HepG2 (cell line): ENCODE results near the gene SRP9. TPM values are rescaled to one million over a fixed set of nuclear protein-coding genes. Genes with fewer than 3 reads are reported as not detected.

Experiments
- NFE2 ChIP-seq: sonication (generic); formaldehyde crosslinking; IDR thresholded peaks from 2 replicates; pipeline ENCODE4 v1.4.0; 2020; ENCODE audit warnings: missing genetic modification reagents
- RBFOX2 ChIP-seq: fragments of 200-400 bp; formaldehyde crosslinking; IDR thresholded peaks from 2 replicates; pipeline ENCODE4 v1.6.1; 2017; ENCODE audit warnings: low read depth, mild to moderate bottlenecking, low read length
- RERE ChIP-seq: IDR thresholded peaks from 2 replicates; pipeline ENCODE4 v1.6.1; 2016; ENCODE audit warnings: low read depth, missing genetic modification reagents, missing compliant biosample characterization
- ZNF460 ChIP-seq: sonication (generic); formaldehyde crosslinking; IDR thresholded peaks from 2 replicates; pipeline ENCODE4 v1.5.1; 2020; ENCODE audit warnings: missing genetic modification reagents, mild to moderate bottlenecking, borderline replicate concordance
- ZSCAN21 ChIP-seq: sonication (generic); formaldehyde crosslinking; IDR thresholded peaks from 2 replicates; pipeline ENCODE4 v1.8.0; 2022; ENCODE audit warnings: mild to moderate bottlenecking, missing genetic modification reagents, moderate library complexity, borderline replicate concordance
- polyA plus RNA-seq, 8 experiments: library from polyadenylated mRNA; depleted of rRNA in 3 of 8; stranded (reverse) in 7 of 8; unstranded in 1 of 8; fragments of >200 nt; fragmentation: Illumina TruSeq in 4 of 8; extraction: Trizol in 4 of 8; gene quantifications; 2 replicates each; pipeline versions ENCODE4 v1.2.1 to v1.2.3, GENCODE V29; 2011 to 2016; ENCODE audit warnings: low read depth in 4 of 8, missing spikeins in 1 of 8, mixed read lengths in 1 of 8; ENCODE audit not compliant: insufficient read depth in 1 of 8
- total RNA-seq, 5 experiments: library from RNA; depleted of rRNA; stranded (reverse); fragments of >200 nt; fragmentation: Illumina TruSeq; extraction: Trizol; gene quantifications; 2 replicates each; pipeline ENCODE4 v1.2.3, GENCODE V29; 2016; ENCODE audit warnings: low read depth in 1 of 5
- TF ChIP-seq, protein P1 (sequence below): sonication (generic); formaldehyde crosslinking; IDR thresholded peaks from 2 replicates; pipeline ENCODE4 v1.4.0; 2020; ENCODE audit warnings: missing genetic modification reagents
- TF ChIP-seq, protein P2 (sequence below): IDR thresholded peaks from 2 replicates; pipeline ENCODE4 v1.6.1; 2016; ENCODE audit warnings: low read depth, borderline replicate concordance

The SRP9 gene
- total and polyA plus RNA-seq, 2 of the 13 experiments (the other 11 are each of a cell fraction or from before 2014, with no cell fraction given) = 251 to 307 TPM

GRCh38 chr1:225809842-225810578 lies 32.4 kb downstream of the SRP9 start, which contains the start of gene EPHX1 (continued):
- TF ChIP-seq, protein P1, sequence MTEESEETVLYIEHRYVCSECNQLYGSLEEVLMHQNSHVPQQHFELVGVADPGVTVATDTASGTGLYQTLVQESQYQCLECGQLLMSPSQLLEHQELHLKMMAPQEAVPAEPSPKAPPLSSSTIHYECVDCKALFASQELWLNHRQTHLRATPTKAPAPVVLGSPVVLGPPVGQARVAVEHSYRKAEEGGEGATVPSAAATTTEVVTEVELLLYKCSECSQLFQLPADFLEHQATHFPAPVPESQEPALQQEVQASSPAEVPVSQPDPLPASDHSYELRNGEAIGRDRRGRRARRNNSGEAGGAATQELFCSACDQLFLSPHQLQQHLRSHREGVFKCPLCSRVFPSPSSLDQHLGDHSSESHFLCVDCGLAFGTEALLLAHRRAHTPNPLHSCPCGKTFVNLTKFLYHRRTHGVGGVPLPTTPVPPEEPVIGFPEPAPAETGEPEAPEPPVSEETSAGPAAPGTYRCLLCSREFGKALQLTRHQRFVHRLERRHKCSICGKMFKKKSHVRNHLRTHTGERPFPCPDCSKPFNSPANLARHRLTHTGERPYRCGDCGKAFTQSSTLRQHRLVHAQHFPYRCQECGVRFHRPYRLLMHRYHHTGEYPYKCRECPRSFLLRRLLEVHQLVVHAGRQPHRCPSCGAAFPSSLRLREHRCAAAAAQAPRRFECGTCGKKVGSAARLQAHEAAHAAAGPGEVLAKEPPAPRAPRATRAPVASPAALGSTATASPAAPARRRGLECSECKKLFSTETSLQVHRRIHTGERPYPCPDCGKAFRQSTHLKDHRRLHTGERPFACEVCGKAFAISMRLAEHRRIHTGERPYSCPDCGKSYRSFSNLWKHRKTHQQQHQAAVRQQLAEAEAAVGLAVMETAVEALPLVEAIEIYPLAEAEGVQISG (CRISPR knock-in tag) = peak; percentile 40; the same call in 1 of the 2 replicates
- TF ChIP-seq NFE2 (CRISPR knock-in tag) (no peak), RERE (CRISPR knock-in tag) (no peak), RBFOX2 (peak; percentile 85), ZNF460 (no peak), ZSCAN21 (CRISPR knock-in tag) (peak; percentile 40; the same call in 1 of the 2 replicates)
- TF ChIP-seq, protein P2, sequence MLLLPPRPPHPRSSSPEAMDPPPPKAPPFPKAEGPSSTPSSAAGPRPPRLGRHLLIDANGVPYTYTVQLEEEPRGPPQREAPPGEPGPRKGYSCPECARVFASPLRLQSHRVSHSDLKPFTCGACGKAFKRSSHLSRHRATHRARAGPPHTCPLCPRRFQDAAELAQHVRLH (CRISPR knock-in tag) = no peak
- TF ChIP-seq, all 625 proteins: peak for 89
